GM20000 (cell line): ENCODE data around the gene BOLL.

ENCODE experiments used
- DNase-seq: peaks from one replicate; pipeline ENCODE4 v3.0.0; 2012; ENCODE audit warnings: low spot score
- CTCF ChIP-seq: IDR thresholded peaks from 2 replicates; pipeline ENCODE4 v1.5.1; 2012; ENCODE audit warnings: mild to moderate bottlenecking, control low read depth; ENCODE audit errors: extremely low read depth, missing control alignments

Gene BOLL

GRCh38 chr2:197813093-197813787 lies 28.1 kb upstream of the BOLL start:
- peak; percentile 33 for TF ChIP-seq CTCF
- peak; percentile 42 for DNase-seq

GRCh38 chr2:197810491-197810890 lies 25.4 kb upstream of the BOLL start:
- no peak for TF ChIP-seq CTCF
- no peak for DNase-seq

GRCh38 chr2:197810016-197810415 lies 24.9 kb upstream of the BOLL start:
- no peak for TF ChIP-seq CTCF

GRCh38 chr2:197809064-197809463 lies 23.9 kb upstream of the BOLL start:
- no peak for DNase-seq
- no peak for TF ChIP-seq CTCF

More at GRCh38 chr2:197810016-197810415, 24.9 kb upstream of the BOLL start:
- DNase-seq = no peak

GRCh38 chr2:197805715-197806633 lies 20.9 kb upstream of the BOLL start:
- no peak for DNase-seq
- no peak for TF ChIP-seq CTCF

- no peak for TF ChIP-seq CTCF
- DNase-seq = peak; percentile 54
Measured at GRCh38 chr2:197804758-197805714, 19.9 kb upstream of the BOLL start.
